HG02610 (cell line): Measurements from ENCODE around the gene CDK17.
"Not testable (repeated sequence)": the region's sequence is repeated elsewhere in the genome, so short reads cannot be mapped to it uniquely, and the experiment has no call there.

Experiments used
- ATAC-seq: cut with Tn5 transposase; IDR thresholded peaks from one replicate; pipeline ENCODE4 v1.9.1; 2021; ENCODE audit warnings: mild to moderate bottlenecking, moderate library complexity; ENCODE audit not compliant: unreplicated experiment

Gene CDK17

GRCh38 chr12:96395236-96395635 is 5.0 kb downstream of the CDK17 start:
- ATAC-seq = no peak

GRCh38 chr12:96393229-96393628 is 7.0 kb downstream of the CDK17 start:
- ATAC-seq = not testable (repeated sequence)

- ATAC-seq = no peak
Measured at GRCh38 chr12:96392397-96392796, 7.8 kb downstream of the CDK17 start.

- ATAC-seq = no peak
Measured at GRCh38 chr12:96387981-96388380, 12.3 kb downstream of the CDK17 start.

GRCh38 chr12:96386794-96387193 is 13.4 kb downstream of the CDK17 start:
- no peak for ATAC-seq

- ATAC-seq = no peak
Measured at GRCh38 chr12:96383991-96384390, 16.2 kb downstream of the CDK17 start.

GRCh38 chr12:96383371-96383770 is 16.9 kb downstream of the CDK17 start:
- no peak for ATAC-seq

GRCh38 chr12:96379743-96380142 is 20.5 kb downstream of the CDK17 start:
- ATAC-seq = not testable (repeated sequence)

GRCh38 chr12:96378319-96378718 is 21.9 kb downstream of the CDK17 start:
- ATAC-seq = no peak

GRCh38 chr12:96376865-96377264 is 23.4 kb downstream of the CDK17 start:
- no peak for ATAC-seq

- peak; percentile 74 for ATAC-seq
Measured at GRCh38 chr12:96375841-96376604, 24.2 kb downstream of the CDK17 start.

GRCh38 chr12:96375170-96375569 is 25.1 kb downstream of the CDK17 start:
- no peak for ATAC-seq

GRCh38 chr12:96371790-96372699 is 28.2 kb downstream of the CDK17 start:
- ATAC-seq = no peak

- no peak for ATAC-seq
Measured at GRCh38 chr12:96371138-96371789, 29.0 kb downstream of the CDK17 start.

GRCh38 chr12:96368687-96369086 is 31.6 kb downstream of the CDK17 start:
- no peak for ATAC-seq

GRCh38 chr12:96368233-96368632 is 32.0 kb downstream of the CDK17 start:
- no peak for ATAC-seq

- no peak for ATAC-seq
Measured at GRCh38 chr12:96366381-96366654, 33.9 kb downstream of the CDK17 start.

- ATAC-seq = no peak
Measured at GRCh38 chr12:96365604-96366380, 34.4 kb downstream of the CDK17 start.

- ATAC-seq = no peak
Measured at GRCh38 chr12:96364092-96364700, 36.0 kb downstream of the CDK17 start.

- no peak for ATAC-seq
Measured at GRCh38 chr12:96361074-96361473, 39.2 kb downstream of the CDK17 start.
